ENCODE results near the gene PTPRN2. TPM values are rescaled to one million over a fixed set of nuclear protein-coding genes. Genes with fewer than 3 reads are reported as not detected.

PTPRN2 gene
- total and polyA plus RNA-seq, 2 of the 13 experiments (the other 11 are each of a cell fraction or from before 2014, with no cell fraction given), result 2.5 to 24.2 TPM

DNA sequence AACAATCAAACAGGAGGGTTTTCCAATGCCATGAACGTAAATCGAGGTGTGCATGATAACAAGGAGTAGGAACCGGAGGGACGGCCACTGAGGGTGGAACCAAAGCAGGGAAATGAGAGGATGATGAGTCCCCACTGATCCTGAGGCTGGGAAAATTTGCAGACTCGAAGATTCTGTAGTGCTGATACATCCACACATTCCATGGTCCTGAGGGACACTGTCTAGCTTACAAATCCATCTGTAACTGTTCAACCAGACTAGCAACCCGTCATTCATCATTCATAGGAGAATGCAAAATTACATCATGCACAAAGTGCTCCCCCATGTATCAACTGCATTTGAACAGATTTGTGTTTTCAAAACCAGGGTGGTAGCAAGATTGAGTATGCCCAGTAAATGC lies 189.7 kb downstream of the PTPRN2 start (continued):
- TF ChIP-seq KLF12 (CRISPR knock-in tag; IDR thresholded peaks at IDR 0.05; ENCODE audit: borderline replicate concordance) (no peak), NCOA5 (CRISPR knock-in tag; IDR thresholded peaks at IDR 0.05) (no peak)

DNA sequence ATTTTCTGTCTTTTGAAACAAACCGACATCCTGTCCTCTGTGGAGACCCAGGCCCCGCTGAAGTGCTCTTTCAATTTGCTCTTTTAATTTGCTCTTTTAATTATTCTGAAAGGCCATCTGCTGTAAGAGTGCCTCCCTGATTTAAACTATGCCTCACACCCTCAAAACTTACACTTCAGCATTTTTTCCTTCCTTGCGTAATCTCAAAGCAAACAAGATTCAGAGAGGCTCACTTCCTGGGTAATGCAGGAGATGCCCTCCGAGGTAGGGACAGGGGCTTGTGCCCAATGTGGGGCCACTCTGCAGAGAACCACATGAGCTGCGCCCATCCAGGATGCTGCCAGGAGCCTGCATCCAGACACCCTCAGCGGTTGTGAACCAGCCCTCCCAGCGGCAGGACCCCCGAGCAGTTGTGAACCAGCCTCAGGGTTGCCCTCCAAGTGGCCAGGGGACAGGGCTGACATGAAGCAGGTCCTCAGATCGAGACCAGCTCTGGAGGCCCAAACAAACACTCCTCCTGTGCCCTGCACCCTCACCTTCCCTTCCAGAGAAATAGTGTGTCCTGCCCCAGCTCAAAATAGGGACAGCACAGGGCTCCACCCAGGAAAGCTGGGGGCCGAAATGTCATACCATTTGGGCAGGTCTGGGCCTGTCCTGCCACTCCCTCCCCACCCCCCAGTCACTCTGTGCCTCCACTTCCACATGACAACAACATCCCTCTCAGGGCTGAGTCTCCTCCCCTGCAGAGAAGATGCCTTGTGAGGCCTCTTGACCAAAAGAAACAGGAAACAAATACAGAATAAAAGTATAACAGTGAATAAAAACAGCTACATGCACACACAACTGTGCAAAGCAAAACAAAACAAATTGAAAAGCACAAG lies 190.4 kb downstream of the PTPRN2 start:
- 32% methylated on average over 5 of the region's 10 CpGs for WGBS (ENCODE audit: low lambda C conversion rate)
- H3K9ac ChIP-seq (ENCODE audit: insufficient read depth, low read depth, low read length), result no peak overlapping the region
- in situ Hi-C loops (cut with HindIII; ENCODE audit: extremely low pct_ligation_motif_present, low pct_unique_long_range_greater_than_20kb) (no loop called here), intact Hi-C loops (cut with micrococcal nuclease; ENCODE audit: unreplicated experiment) (no loop called here)
- FAIRE-seq (peak; percentile 64), ATAC-seq (peak; percentile 64), DNase-seq (ENCODE audit: low spot score) (peak; percentile 34)
- CTCF ChIA-PET (ENCODE audit: low intra/inter-chr PET ratio, low total read pairs), result no interaction called here
- H3K36me3 ChIP-seq (replicated peaks in 1 of 2; ENCODE audit: control insufficient read depth in 1 of 2, insufficient read depth in 2 of 2, low read length in 2 of 2), result no peaks in the 10 kb centered on the region; a peak in 1 of 5 replicates
- H4K20me1 ChIP-seq (ENCODE audit: insufficient read depth, low read length), result peaks cover 71% of the 10 kb centered on the region
- no peak overlapping the region for H3K27ac ChIP-seq (ENCODE audit: extremely low read length, insufficient read depth, low read length)
- H3K4me3 ChIP-seq (replicated peaks in 1 of 3; ENCODE audit: insufficient read depth in 1 of 3, low read depth in 2 of 3, low read length in 3 of 3), result no peak overlapping the region
- H3K27me3 ChIP-seq (ENCODE audit: control insufficient read depth in 1 of 2, insufficient read depth in 2 of 2, low read length in 2 of 2), result no peaks in the 10 kb centered on the region
- peaks cover 27% of the 10 kb centered on the region for H3K4me1 ChIP-seq (ENCODE audit: insufficient read depth, low read length)
- POLR2A ChIA-PET, result no interaction called here
- BruUV-seq (replicated peaks), result no TSS peak
- peaks cover 9% of the 10 kb centered on the region; the same call in 1 of the 2 replicates for H3K9me3 ChIP-seq (ENCODE audit: low read length)
- no peak overlapping the region for H3K4me2 ChIP-seq (ENCODE audit: low read depth, low read length)
- no peak overlapping the region for H2AFZ ChIP-seq (ENCODE audit: low read length)
- H3K79me2 ChIP-seq (ENCODE audit: insufficient read depth, low read length), result no peaks in the 10 kb centered on the region
- TF ChIP-seq ELF3 (CRISPR knock-in tag; IDR thresholded peaks at IDR 0.05) (peak; percentile 74), FIP1L1 (IDR thresholded peaks at IDR 0.05; ENCODE audit: borderline replicate concordance, insufficient read depth, low read depth, low read length) (no peak), HOXA9 (CRISPR knock-in tag; IDR thresholded peaks at IDR 0.05; ENCODE audit: borderline replicate concordance) (no peak), ZBTB1 (CRISPR knock-in tag; IDR thresholded peaks at IDR 0.05; ENCODE audit: borderline replicate concordance) (no peak), ZNF572 (CRISPR knock-in tag; IDR thresholded peaks at IDR 0.05) (no peak), MAFK (conservative IDR thresholded peaks at IDR 0.05 in 1 of 2, IDR thresholded peaks at IDR 0.05 in 1 of 2; ENCODE audit: low read length in 2 of 2) (peak; percentile 82 to 96), HDAC1 (CRISPR knock-in tag; IDR thresholded peaks at IDR 0.05) (no peak; the same call in none of the 2 replicates), JARID2 (CRISPR knock-in tag; IDR thresholded peaks at IDR 0.05; ENCODE audit: insufficient replicate concordance) (no peak), BRD4 (CRISPR knock-in tag; IDR thresholded peaks at IDR 0.05) (no peak), SMAD3 (CRISPR knock-in tag; IDR thresholded peaks at IDR 0.05) (0 out of 2 replicates have a peak, but pooled peaks have one; percentile 39), MAFG (CRISPR knock-in tag; IDR thresholded peaks at IDR 0.05) (peak; percentile 70), YY1 (IDR thresholded peaks at IDR 0.05; ENCODE audit: insufficient read depth, insufficient replicate concordance, low read depth, low read length) (no peak)
- TF ChIP-seq, protein P1, sequence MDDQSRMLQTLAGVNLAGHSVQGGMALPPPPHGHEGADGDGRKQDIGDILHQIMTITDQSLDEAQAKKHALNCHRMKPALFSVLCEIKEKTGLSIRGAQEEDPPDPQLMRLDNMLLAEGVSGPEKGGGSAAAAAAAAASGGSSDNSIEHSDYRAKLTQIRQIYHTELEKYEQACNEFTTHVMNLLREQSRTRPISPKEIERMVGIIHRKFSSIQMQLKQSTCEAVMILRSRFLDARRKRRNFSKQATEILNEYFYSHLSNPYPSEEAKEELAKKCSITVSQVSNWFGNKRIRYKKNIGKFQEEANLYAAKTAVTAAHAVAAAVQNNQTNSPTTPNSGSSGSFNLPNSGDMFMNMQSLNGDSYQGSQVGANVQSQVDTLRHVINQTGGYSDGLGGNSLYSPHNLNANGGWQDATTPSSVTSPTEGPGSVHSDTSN (CRISPR knock-in tag; IDR thresholded peaks at IDR 0.05; ENCODE audit: borderline replicate concordance), result no peak
- TF ChIP-seq, protein P2, sequence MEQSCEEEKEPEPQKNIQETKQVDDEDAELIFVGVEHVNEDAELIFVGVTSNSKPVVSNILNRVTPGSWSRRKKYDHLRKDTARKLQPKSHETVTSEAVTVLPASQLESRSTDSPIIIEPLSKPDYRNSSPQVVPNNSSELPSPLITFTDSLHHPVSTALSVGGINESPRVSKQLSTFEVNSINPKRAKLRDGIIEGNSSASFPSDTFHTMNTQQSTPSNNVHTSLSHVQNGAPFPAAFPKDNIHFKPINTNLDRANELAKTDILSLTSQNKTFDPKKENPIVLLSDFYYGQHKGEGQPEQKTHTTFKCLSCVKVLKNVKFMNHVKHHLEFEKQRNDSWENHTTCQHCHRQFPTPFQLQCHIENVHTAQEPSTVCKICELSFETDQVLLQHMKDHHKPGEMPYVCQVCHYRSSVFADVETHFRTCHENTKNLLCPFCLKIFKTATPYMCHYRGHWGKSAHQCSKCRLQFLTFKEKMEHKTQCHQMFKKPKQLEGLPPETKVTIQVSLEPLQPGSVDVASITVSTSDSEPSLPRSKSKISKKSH (CRISPR knock-in tag; IDR thresholded peaks at IDR 0.05; ENCODE audit: borderline replicate concordance), result no peak
- TF ChIP-seq, protein P3, sequence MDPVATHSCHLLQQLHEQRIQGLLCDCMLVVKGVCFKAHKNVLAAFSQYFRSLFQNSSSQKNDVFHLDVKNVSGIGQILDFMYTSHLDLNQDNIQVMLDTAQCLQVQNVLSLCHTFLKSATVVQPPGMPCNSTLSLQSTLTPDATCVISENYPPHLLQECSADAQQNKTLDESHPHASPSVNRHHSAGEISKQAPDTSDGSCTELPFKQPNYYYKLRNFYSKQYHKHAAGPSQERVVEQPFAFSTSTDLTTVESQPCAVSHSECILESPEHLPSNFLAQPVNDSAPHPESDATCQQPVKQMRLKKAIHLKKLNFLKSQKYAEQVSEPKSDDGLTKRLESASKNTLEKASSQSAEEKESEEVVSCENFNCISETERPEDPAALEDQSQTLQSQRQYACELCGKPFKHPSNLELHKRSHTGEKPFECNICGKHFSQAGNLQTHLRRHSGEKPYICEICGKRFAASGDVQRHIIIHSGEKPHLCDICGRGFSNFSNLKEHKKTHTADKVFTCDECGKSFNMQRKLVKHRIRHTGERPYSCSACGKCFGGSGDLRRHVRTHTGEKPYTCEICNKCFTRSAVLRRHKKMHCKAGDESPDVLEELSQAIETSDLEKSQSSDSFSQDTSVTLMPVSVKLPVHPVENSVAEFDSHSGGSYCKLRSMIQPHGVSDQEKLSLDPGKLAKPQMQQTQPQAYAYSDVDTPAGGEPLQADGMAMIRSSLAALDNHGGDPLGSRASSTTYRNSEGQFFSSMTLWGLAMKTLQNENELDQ (CRISPR knock-in tag; IDR thresholded peaks at IDR 0.05; ENCODE audit: borderline replicate concordance), result no peak
